PC-3 (cell line): ENCODE results near the gene RNASET2.

Experiments
- EZH2 ChIP-seq: fragments of 300-600 bp; sonication (generic); IDR thresholded peaks from one replicate; pipeline ENCODE4 v1.6.1; 2017; ENCODE audit warnings: antibody characterized with exemption, mild to moderate bottlenecking, low read length; ENCODE audit not compliant: unreplicated experiment
- TF ChIP-seq, protein P1 (sequence below): fragments of 300-600 bp; sonication (generic); conservative IDR thresholded peaks from 2 replicates; pipeline ENCODE4 v1.5.1; 2017; ENCODE audit warnings: antibody characterized with exemption, low read depth, mild to moderate bottlenecking, low read length

DNA sequence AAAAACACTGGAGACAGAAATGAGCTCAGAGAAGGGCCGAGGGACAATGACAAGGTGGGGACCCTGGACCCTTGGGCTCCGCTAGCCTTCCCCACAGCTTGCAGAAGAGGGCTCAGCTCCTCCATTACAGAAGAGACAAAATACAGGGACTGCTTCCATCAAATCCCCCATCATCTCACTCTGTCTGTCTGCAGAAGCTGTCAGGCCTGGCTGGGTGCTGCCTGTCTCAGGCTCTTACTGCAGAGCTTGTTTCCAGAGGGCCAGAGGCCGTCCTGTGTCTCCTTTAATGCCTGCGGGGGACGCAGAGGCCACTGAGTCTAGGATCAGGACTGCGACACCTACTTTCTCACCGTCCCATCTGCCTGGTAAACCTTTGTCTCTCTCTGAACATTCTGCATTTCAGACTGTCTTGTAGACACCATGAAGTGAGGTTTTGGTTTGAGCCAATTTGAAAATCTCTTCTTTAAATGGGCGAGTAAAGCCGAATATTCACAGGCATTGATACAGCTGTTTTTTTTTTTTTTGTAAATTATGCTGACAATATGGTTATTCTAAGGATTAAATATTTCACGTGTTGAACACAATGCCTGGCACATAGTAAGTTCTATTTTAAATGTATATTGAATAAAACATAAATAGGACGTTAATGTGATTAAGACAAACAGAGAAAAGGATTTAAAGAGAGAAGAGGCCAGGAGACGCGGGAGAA is 28.3 kb downstream of the RNASET2 start:
- TF ChIP-seq, protein P1, sequence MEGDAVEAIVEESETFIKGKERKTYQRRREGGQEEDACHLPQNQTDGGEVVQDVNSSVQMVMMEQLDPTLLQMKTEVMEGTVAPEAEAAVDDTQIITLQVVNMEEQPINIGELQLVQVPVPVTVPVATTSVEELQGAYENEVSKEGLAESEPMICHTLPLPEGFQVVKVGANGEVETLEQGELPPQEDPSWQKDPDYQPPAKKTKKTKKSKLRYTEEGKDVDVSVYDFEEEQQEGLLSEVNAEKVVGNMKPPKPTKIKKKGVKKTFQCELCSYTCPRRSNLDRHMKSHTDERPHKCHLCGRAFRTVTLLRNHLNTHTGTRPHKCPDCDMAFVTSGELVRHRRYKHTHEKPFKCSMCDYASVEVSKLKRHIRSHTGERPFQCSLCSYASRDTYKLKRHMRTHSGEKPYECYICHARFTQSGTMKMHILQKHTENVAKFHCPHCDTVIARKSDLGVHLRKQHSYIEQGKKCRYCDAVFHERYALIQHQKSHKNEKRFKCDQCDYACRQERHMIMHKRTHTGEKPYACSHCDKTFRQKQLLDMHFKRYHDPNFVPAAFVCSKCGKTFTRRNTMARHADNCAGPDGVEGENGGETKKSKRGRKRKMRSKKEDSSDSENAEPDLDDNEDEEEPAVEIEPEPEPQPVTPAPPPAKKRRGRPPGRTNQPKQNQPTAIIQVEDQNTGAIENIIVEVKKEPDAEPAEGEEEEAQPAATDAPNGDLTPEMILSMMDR, result no peak
- TF ChIP-seq EZH2, result no peak
